AG09309 (cell line): ENCODE results near the gene ZNF319.

Experiments
- DNase-seq: peaks from one replicate; pipeline ENCODE4 v3.0.0-alpha.2; 2010; ENCODE audit warnings: low read depth
- H3K4me3 ChIP-seq: 2 replicates; pipeline ENCODE4 v1.5.1; 2011; ENCODE audit warnings: mild to moderate bottlenecking, low read depth, low read length, moderate library complexity; ENCODE audit not compliant: control insufficient read depth
- TF ChIP-seq, protein P1 (sequence below): IDR thresholded peaks from 2 replicates; pipeline ENCODE4 v1.5.1; 2011; ENCODE audit warnings: mild to moderate bottlenecking, low read depth, low read length, inconsistent platforms; ENCODE audit not compliant: insufficient read depth, control insufficient read depth; ENCODE audit errors: missing control alignments

Gene ZNF319

DNA sequence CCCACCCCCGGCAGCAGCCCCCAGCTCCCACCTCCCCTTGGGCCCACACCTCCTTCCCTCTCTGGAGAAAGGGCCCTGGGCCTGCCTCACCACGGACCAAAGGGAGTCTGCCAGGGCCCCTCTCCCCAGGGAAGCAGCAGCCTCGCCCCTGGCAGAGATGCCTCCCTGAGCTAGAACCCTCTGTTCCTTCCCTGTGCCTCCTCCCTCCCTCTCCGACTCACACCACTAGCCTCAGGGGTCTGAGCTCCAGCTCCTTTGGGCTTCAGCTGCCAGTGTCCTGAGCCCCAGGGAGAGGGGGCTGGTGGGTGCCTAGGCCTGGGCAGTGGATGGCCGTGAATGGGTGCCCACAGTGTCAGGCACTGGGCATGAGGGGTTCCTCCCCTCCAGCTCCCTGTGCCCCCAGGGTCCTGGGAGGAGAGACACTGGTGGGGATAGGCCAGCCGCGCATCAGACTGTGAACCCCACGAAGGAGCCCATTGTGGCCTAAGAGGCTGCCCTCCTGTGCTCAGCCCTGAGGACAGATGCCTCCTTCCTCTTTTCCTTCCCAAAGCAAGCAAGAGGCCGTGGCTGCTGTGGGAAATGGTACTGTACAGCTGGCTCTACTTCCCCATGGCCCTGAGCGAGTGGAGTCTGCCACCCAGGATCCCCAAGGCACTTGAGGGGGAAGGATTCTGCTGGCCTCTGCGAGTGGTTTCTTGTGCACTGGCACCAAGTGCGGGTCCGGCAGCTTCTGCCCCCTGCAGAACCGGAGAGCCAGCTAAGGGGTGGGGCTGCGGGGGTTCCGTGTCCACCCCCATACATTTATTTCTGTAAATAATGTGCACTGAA is 45.8 kb upstream of the ZNF319 start:
- no peak for DNase-seq
- TF ChIP-seq, protein P1, sequence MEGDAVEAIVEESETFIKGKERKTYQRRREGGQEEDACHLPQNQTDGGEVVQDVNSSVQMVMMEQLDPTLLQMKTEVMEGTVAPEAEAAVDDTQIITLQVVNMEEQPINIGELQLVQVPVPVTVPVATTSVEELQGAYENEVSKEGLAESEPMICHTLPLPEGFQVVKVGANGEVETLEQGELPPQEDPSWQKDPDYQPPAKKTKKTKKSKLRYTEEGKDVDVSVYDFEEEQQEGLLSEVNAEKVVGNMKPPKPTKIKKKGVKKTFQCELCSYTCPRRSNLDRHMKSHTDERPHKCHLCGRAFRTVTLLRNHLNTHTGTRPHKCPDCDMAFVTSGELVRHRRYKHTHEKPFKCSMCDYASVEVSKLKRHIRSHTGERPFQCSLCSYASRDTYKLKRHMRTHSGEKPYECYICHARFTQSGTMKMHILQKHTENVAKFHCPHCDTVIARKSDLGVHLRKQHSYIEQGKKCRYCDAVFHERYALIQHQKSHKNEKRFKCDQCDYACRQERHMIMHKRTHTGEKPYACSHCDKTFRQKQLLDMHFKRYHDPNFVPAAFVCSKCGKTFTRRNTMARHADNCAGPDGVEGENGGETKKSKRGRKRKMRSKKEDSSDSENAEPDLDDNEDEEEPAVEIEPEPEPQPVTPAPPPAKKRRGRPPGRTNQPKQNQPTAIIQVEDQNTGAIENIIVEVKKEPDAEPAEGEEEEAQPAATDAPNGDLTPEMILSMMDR: no peak
- H3K4me3 ChIP-seq: no peak overlapping the region

- TF ChIP-seq, protein P1: no peak
Observed at GRCh38 chr16:58045096-58045495, 44.6 kb upstream of the ZNF319 start.

GRCh38 chr16:58044266-58045019 is 44.0 kb upstream of the ZNF319 start:
- H3K4me3 ChIP-seq: no peak overlapping the region
- TF ChIP-seq, protein P1: no peak
- no peak for DNase-seq

More at GRCh38 chr16:58045096-58045495, 44.6 kb upstream of the ZNF319 start:
- H3K4me3 ChIP-seq: no peak overlapping the region
- DNase-seq: no peak

DNA sequence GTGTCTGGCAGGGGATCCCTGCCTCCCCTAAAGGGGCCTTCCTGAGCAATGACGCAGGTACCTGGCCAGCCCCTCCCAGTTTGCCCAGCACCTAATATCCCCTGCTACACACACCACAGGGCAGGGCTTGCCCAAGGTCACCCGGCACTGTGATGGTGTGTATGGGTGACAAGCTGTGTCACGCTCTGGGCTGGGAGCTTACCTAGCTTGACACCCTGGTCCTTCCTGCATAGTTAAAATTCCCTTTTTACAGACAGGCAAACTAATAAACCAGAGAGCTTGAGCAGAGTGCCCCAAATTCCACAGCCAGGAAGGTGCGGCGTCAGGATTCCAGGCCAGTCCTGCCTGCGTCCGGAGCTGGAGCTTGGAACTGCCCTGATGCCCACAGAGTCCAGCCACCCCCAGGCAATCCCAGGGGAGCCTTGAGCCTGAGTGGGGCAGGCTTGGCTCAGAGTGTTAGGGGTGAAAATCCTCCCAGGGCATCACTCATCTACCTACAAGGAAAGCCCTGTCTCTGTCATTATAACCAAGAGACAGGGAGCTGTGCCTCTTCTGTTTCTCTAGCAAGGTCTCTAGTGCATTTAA is 43.2 kb upstream of the ZNF319 start:
- no peak for DNase-seq
- H3K4me3 ChIP-seq: no peak overlapping the region
- TF ChIP-seq, protein P1: no peak

GRCh38 chr16:58042886-58043515 is 42.5 kb upstream of the ZNF319 start:
- no peak for DNase-seq
- no peak overlapping the region for H3K4me3 ChIP-seq
- TF ChIP-seq, protein P1: no peak

GRCh38 chr16:58042001-58042885 is 41.8 kb upstream of the ZNF319 start:
- H3K4me3 ChIP-seq: no peak overlapping the region
- DNase-seq: no peak
- TF ChIP-seq, protein P1: no peak
